B cell (primary cell): ENCODE measurements around the gene ZSWIM9. TPM values are rescaled to one million over a fixed set of nuclear protein-coding genes. Genes with fewer than 3 reads are reported as not detected.
"Not testable (repeated sequence)": the region's sequence is repeated elsewhere in the genome, so short reads cannot be mapped to it uniquely, and the experiment has no call there.

Experiments used
- ATAC-seq: fragments of 200-7000 bp; cut with Tn5 transposase; one replicate; pipeline ENCODE4 v1.10.0; 2021; ENCODE audit warnings: low read depth, mild to moderate bottlenecking, moderate number of reproducible peaks, moderate library complexity
- CTCF ChIA-PET: fragments of 350-600 bp; sonication (Branson Sonifier 250); formaldehyde crosslinking; loops from one replicate; lab custom pipeline; 2021; ENCODE audit warnings: antibody characterized with exemption, inconsistent platforms; lab: Charles Lee
- POLR2A ChIA-PET: fragments of 350-600 bp; sonication (Branson Sonifier 250); formaldehyde crosslinking; loops from one replicate; lab custom pipeline; 2021; ENCODE audit warnings: antibody characterized with exemption; lab: Charles Lee
- DNase-seq: peaks from one replicate; pipeline ENCODE4 v3.0.0; 2013
- H2AFZ ChIP-seq: 2 replicates; pipeline ENCODE4 v1.6.1; 2012; ENCODE audit warnings: mild to moderate bottlenecking, low read depth, low read length; ENCODE audit not compliant: insufficient read depth, poor library complexity, severe bottlenecking
- H3K27ac ChIP-seq, 2 donors: 1 replicate in 1 of 2; 2 replicates in 1 of 2; pipeline ENCODE4 v1.5.1; 2012 to 2013; ENCODE audit warnings: low read length in 2 of 2, mild to moderate bottlenecking in 2 of 2, moderate library complexity in 1 of 2
- H3K27me3 ChIP-seq, 4 experiments: fragments of 200-600 bp in 1 of 4; sonication (generic) in 1 of 4; replicated peaks in 1 of 4; 1 replicate in 2 of 4; 2 replicates in 2 of 4; pipeline versions ENCODE4 v1.6.1 to v1.7.0; 2013 to 2016; ENCODE audit warnings: low read length in 3 of 4, mild to moderate bottlenecking in 2 of 4, mixed read lengths in 1 of 4, moderate library complexity in 1 of 4; ENCODE audit not compliant: insufficient read depth in 4 of 4, control insufficient read depth in 3 of 4; ENCODE audit errors: control extremely low read depth in 1 of 4
- H3K36me3 ChIP-seq, 2 experiments: replicated peaks in 1 of 2; 1 replicate in 1 of 2; 2 replicates in 1 of 2; pipeline versions ENCODE4 v1.6.1 to v1.7.1; 2013; ENCODE audit warnings: low read length in 1 of 2; ENCODE audit not compliant: insufficient read depth in 2 of 2, control insufficient read depth in 1 of 2; ENCODE audit errors: control extremely low read depth in 1 of 2, extremely low read depth in 1 of 2
- H3K4me1 ChIP-seq, 2 donors: fragments of 200-600 bp in 1 of 2; sonication (generic) in 1 of 2; 1 replicate in 1 of 2; 2 replicates in 1 of 2; pipeline versions ENCODE4 v1.5.1 to v1.6.1; 2013 to 2017; ENCODE audit warnings: low read length in 2 of 2; ENCODE audit not compliant: control insufficient read depth in 2 of 2, insufficient read depth in 2 of 2
- H3K4me2 ChIP-seq: replicated peaks from 2 replicates; pipeline ENCODE3; 2012; ENCODE audit warnings: mild to moderate bottlenecking, low read depth, low read length; ENCODE audit not compliant: poor library complexity, severe bottlenecking
- H3K4me3 ChIP-seq, 5 experiments: fragments of 200-600 bp in 1 of 5; sonication (generic) in 1 of 5; 1 replicate in 3 of 5; 2 replicates in 2 of 5; pipeline versions ENCODE4 v1.5.1 to v1.7.0; 2011 to 2016; ENCODE audit warnings: low read length in 4 of 5, mild to moderate bottlenecking in 4 of 5, low read depth in 2 of 5, control low read depth in 1 of 5, moderate library complexity in 1 of 5; ENCODE audit not compliant: insufficient read depth in 1 of 5; ENCODE audit errors: control extremely low read depth in 1 of 5, extremely low read depth in 1 of 5
- H3K79me2 ChIP-seq: fragments of 200-600 bp; sonication (generic); one replicate; pipeline ENCODE4 v1.6.0; 2016; ENCODE audit warnings: low read length; ENCODE audit not compliant: control insufficient read depth, insufficient read depth
- H3K9ac ChIP-seq: fragments of 200-600 bp; sonication (generic); 2 replicates; pipeline ENCODE4 v1.6.1; 2017; ENCODE audit warnings: mild to moderate bottlenecking, low read length, moderate library complexity
- H3K9me3 ChIP-seq, 3 donors: one replicate each; pipeline versions ENCODE4 v1.6.1 to v1.7.1; 2013; ENCODE audit warnings: low read length in 2 of 3; ENCODE audit not compliant: control insufficient read depth in 2 of 3, insufficient read depth in 1 of 3; ENCODE audit errors: control extremely low read depth in 1 of 3
- H4K20me1 ChIP-seq: 2 replicates; pipeline ENCODE4 v1.6.0; 2012; ENCODE audit warnings: mild to moderate bottlenecking, low read length; ENCODE audit not compliant: insufficient read depth, control insufficient read depth, poor library complexity, severe bottlenecking
- H3K27ac Mint-ChIP-seq: one replicate; pipeline ENCODE4 v1.8.0; 2021; ENCODE audit warnings: mixed read lengths
- H3K27me3 Mint-ChIP-seq: one replicate; pipeline ENCODE4 v1.8.0; 2021; ENCODE audit warnings: mixed read lengths
- H3K4me1 Mint-ChIP-seq: one replicate; pipeline ENCODE4 v1.8.0; 2021; ENCODE audit warnings: mixed read lengths
- H3K4me3 Mint-ChIP-seq: one replicate; pipeline ENCODE4 v1.8.0; 2021; ENCODE audit warnings: mixed read lengths
- H3K9me3 Mint-ChIP-seq: one replicate; pipeline ENCODE4 v1.8.0; 2022; ENCODE audit warnings: mixed read lengths; ENCODE audit not compliant: insufficient read depth
- CTCF ChIP-seq: fragments of 200-600 bp; IDR thresholded peaks from one replicate; pipeline ENCODE4 v1.8.0; 2022; ENCODE audit warnings: antibody characterized with exemption, mild to moderate bottlenecking
- EZH2 ChIP-seq: IDR thresholded peaks from 2 replicates; pipeline ENCODE4 v1.6.1; 2012; ENCODE audit warnings: borderline replicate concordance, low read depth, mild to moderate bottlenecking, moderate library complexity, low read length; ENCODE audit not compliant: insufficient read depth, poor library complexity, severe bottlenecking
- WGBS: methylation state at CpG from one replicate; pipeline ENCODE4 v1.1.5; 2013; ENCODE audit warnings: missing lambda C conversion rate; ENCODE audit not compliant: insufficient coverage; 5-methylcytosine and 5-hydroxymethylcytosine counted together
- intact Hi-C: fragments of 100-400 bp; cut with micrococcal nuclease; formaldehyde crosslinking; loops from one replicate; pipeline ENCODE4 v1.10.0; 2022
- polyA plus RNA-seq: library from polyadenylated mRNA; depleted of rRNA; stranded (reverse); fragments of >200 nt; gene quantifications from 2 replicates; pipeline ENCODE4 v1.2.3, GENCODE V29; 2012
- total RNA-seq, 2 donors: library from RNA; stranded (reverse); fragments of 120-200 nt in 1 of 2; gene quantifications; 1 replicate in 1 of 2; 2 replicates in 1 of 2; pipeline versions ENCODE4 v1.2.3 to v1.2.4, GENCODE V29; 2013 to 2022

Gene ZSWIM9
- total and polyA plus RNA-seq, 2 donors (not counting 1 experiment from before 2014, with no cell fraction given): 1.7 to 15.7 TPM

- H3K4me3 ChIP-seq: no peak overlapping the region
- H3K9ac ChIP-seq: no peak overlapping the region
- H3K4me1 ChIP-seq: peaks cover 14 to 15% of the 10 kb centered on the region in 2 donors
- no peak for TF ChIP-seq EZH2
- TF ChIP-seq CTCF: no peak
- no peaks in the 10 kb centered on the region for H4K20me1 ChIP-seq
- peaks cover 24% of the 10 kb centered on the region for H3K4me1 Mint-ChIP-seq
- peaks cover 26% of the 10 kb centered on the region for H3K79me2 ChIP-seq
- no peak overlapping the region for H3K4me3 Mint-ChIP-seq
- no peak overlapping the region for H3K27ac Mint-ChIP-seq
- no peaks in the 10 kb centered on the region for H3K9me3 ChIP-seq
- no peaks in the 10 kb centered on the region for H3K9me3 Mint-ChIP-seq
- WGBS: 98% methylated on average over 7 of the region's 9 CpGs
- DNase-seq: no peak
- no peaks in the 10 kb centered on the region for H3K27me3 ChIP-seq
- no peaks in the 10 kb centered on the region for H3K27me3 Mint-ChIP-seq
- intact Hi-C loops: no loop called here
- peak overlapping the region in 1 of 2 donors; percentile 4 for H3K27ac ChIP-seq
- H3K36me3 ChIP-seq: peaks cover 6 to 36% of the 10 kb centered on the region in 2 experiments
- ChIA-PET POLR2A (no interaction called here), CTCF (interaction anchor here (1.2 to 1.4 kb wide), 3 partner anchors 10 to 36 kb away, joined by 3 read pairs; no protein-coding TSS in a partner anchor)
- H2AFZ ChIP-seq: no peak overlapping the region
- no peak for ATAC-seq
- H3K4me2 ChIP-seq: no peak overlapping the region
Measured at GRCh38 chr19:48239582-48240141, 69.2 kb downstream of the ZSWIM9 start.

DNA sequence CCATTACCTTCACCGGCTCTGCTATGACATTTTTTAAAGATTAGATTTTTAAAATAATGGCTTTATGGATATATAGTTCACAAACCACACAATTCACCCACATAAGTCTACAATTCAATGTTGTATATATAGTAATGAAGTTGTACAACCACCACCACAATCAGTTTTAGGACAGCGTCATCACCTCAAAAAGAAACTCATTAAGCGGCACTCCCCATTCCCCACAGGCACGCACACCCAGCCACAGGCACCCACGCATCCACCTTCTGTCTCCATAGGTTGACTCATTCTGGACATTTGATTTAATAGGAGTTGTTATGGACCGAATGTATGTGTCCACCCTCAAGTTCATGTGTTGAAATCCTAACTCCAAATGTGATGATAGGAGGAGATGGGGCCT is 71.3 kb downstream of the ZSWIM9 start:
- DNase-seq, H3K4me2 ChIP-seq, H3K4me3 Mint-ChIP-seq, H3K27me3 ChIP-seq, H2AFZ ChIP-seq, H3K4me3 ChIP-seq, H3K27ac ChIP-seq, CTCF ChIA-PET, intact Hi-C loops, H3K9me3 ChIP-seq, ATAC-seq, H3K9ac ChIP-seq, H4K20me1 ChIP-seq, H3K27ac Mint-ChIP-seq, H3K27me3 Mint-ChIP-seq, H3K9me3 Mint-ChIP-seq: not testable (repeated sequence)
- H3K4me1 Mint-ChIP-seq: peaks cover 38% of the 10 kb centered on the region
- peaks cover 17 to 21% of the 10 kb centered on the region in 2 donors for H3K4me1 ChIP-seq
- peaks cover 45% of the 10 kb centered on the region for H3K79me2 ChIP-seq
- H3K36me3 ChIP-seq: peaks cover 10 to 42% of the 10 kb centered on the region in 2 experiments
- 100% methylated on average over 1 of the region's 6 CpGs for WGBS
- POLR2A ChIA-PET: interaction anchor here (1.5 kb wide), 1 partner anchor 26 kb away, joined by 3 read pairs; no protein-coding TSS in a partner anchor
